BE2C (cell line): ENCODE measurements around the gene URGCP.

Experiments
- DNase-seq: peaks from one replicate; pipeline ENCODE4 v3.0.0-alpha.2; 2020
- H3K27me3 ChIP-seq: fragments of 250-450 bp; sonication (Bioruptor Pico); 2 replicates; pipeline ENCODE4 v1.5.1; 2020; ENCODE audit warnings: mild to moderate bottlenecking
- H3K36me3 ChIP-seq: fragments of 250-450 bp; sonication (Bioruptor Pico); 2 replicates; pipeline ENCODE4 v1.5.1; 2020; ENCODE audit warnings: mild to moderate bottlenecking
- H3K4me1 ChIP-seq: fragments of 250-450 bp; sonication (Bioruptor Pico); 2 replicates; pipeline ENCODE4 v1.5.1; 2020
- H3K4me3 ChIP-seq: 2 replicates; pipeline ENCODE4 v1.5.1; 2011; ENCODE audit warnings: low read depth, low read length
- H3K9me3 ChIP-seq: fragments of 250-450 bp; sonication (Bioruptor Pico); 2 replicates; pipeline ENCODE4 v1.5.1; 2020
- TF ChIP-seq, protein P1 (sequence below): IDR thresholded peaks from 2 replicates; pipeline ENCODE4 v1.5.1; 2012; ENCODE audit warnings: mild to moderate bottlenecking, low read depth, low read length

The URGCP gene

GRCh38 chr7:43937444-43937843, 31.0 kb upstream of the URGCP start:
- peaks cover 22% of the 10 kb centered on the region for H3K4me1 ChIP-seq
- H3K9me3 ChIP-seq: no peaks in the 10 kb centered on the region
- DNase-seq: peak; percentile 52
- TF ChIP-seq, protein P1, sequence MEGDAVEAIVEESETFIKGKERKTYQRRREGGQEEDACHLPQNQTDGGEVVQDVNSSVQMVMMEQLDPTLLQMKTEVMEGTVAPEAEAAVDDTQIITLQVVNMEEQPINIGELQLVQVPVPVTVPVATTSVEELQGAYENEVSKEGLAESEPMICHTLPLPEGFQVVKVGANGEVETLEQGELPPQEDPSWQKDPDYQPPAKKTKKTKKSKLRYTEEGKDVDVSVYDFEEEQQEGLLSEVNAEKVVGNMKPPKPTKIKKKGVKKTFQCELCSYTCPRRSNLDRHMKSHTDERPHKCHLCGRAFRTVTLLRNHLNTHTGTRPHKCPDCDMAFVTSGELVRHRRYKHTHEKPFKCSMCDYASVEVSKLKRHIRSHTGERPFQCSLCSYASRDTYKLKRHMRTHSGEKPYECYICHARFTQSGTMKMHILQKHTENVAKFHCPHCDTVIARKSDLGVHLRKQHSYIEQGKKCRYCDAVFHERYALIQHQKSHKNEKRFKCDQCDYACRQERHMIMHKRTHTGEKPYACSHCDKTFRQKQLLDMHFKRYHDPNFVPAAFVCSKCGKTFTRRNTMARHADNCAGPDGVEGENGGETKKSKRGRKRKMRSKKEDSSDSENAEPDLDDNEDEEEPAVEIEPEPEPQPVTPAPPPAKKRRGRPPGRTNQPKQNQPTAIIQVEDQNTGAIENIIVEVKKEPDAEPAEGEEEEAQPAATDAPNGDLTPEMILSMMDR: no peak
- H3K4me3 ChIP-seq: no peak overlapping the region
- H3K27me3 ChIP-seq: no peaks in the 10 kb centered on the region
- no peaks in the 10 kb centered on the region for H3K36me3 ChIP-seq

DNA sequence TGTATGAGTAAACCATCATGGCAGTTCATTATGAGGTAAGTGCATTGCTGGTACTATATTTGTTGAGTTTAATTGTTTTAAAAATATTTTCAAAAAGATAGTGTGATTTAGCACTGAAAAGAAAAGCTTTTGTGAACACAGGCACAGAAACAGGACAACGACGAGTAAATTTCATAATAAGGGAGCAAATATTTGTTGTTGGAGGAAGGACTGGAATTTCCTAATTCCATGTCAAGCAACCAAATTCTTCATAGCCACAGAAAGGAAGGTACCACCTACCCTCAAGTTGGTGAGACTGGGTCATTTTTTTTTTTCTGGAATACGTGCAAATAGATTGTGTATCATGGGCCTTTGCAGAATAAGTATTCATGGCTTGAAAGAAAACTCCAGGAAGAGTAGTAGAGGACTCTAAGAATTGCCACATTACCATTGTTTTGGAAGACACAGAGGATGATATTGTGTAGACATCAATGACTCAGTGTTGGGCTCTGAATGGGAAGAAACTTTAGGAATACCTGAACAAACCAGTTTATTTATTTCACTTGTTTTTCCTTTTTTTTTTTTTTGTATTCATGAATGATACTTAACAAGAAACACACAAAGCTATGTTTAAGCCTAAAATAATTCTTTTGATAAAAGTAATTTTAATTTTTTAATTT, 27.6 kb upstream of the URGCP start:
- no peaks in the 10 kb centered on the region for H3K27me3 ChIP-seq
- peaks cover 24% of the 10 kb centered on the region for H3K4me1 ChIP-seq
- TF ChIP-seq, protein P1: no peak
- no peak overlapping the region for H3K4me3 ChIP-seq
- no peaks in the 10 kb centered on the region for H3K36me3 ChIP-seq
- no peaks in the 10 kb centered on the region for H3K9me3 ChIP-seq
- DNase-seq: no peak

DNA sequence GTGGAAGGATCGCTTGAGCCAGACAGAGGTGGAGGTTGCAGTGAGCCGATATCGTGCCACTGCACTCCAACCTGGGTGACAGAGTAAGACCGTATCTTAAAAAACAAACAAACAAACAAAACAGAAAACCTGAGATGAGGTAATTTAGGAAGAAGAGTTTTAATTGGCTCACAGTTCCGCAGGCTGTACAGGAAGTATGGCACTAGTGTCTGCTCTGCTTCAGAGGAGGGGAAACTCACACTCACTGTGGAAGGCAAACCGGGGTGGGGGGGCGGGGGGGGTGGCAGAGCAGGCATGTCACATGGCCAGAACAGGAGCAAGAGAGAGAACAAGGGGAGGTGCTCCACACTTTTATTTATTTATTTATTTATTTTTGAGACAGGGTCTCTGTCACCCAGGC, 24.9 kb upstream of the URGCP start:
- H3K4me1 ChIP-seq: peaks cover 5% of the 10 kb centered on the region; the same call in 1 of the 2 replicates
- TF ChIP-seq, protein P1: no peak
- DNase-seq: no peak
- H3K4me3 ChIP-seq: no peak overlapping the region
- no peaks in the 10 kb centered on the region for H3K36me3 ChIP-seq
- H3K27me3 ChIP-seq: no peaks in the 10 kb centered on the region
- no peaks in the 10 kb centered on the region for H3K9me3 ChIP-seq

GRCh38 chr7:43929529-43930457, 23.4 kb upstream of the URGCP start:
- H3K36me3 ChIP-seq: no peaks in the 10 kb centered on the region
- TF ChIP-seq, protein P1: no peak
- no peaks in the 10 kb centered on the region for H3K27me3 ChIP-seq
- 0 out of 2 replicates have a peak, but pooled peaks cover 2% of the 10 kb centered on the region for H3K4me1 ChIP-seq
- no peak for DNase-seq
- no peak overlapping the region for H3K4me3 ChIP-seq
- H3K9me3 ChIP-seq: no peaks in the 10 kb centered on the region

DNA sequence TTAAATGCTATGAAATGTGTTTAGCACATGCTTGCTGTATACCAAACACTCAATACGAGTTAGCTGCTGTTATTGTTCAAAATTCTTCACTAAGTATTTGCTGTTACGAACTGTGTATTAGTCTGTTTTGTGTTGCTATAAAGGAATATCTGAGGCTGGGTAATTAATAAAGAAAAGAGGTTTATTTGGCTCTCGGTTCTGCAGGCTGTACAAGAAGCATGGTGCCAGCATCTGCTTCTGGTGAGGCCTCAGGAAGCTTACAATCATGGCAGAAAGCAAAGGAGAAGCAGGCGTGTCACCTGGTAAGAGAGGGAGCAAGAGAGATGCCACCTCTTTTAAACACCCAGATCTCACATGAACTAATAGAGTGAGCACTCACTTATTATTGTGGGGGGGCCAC, 21.4 kb upstream of the URGCP start:
- Histone ChIP-seq H3K9me3 (no peaks in the 10 kb centered on the region), H3K4me3 (no peak overlapping the region), H3K36me3 (no peaks in the 10 kb centered on the region), H3K4me1 (0 out of 2 replicates have a peak, but pooled peaks cover 2% of the 10 kb centered on the region), H3K27me3 (no peaks in the 10 kb centered on the region)
- TF ChIP-seq, protein P1: no peak
- no peak for DNase-seq

GRCh38 chr7:43926798-43927123, 20.4 kb upstream of the URGCP start:
- no peak for DNase-seq
- H3K27me3 ChIP-seq: no peaks in the 10 kb centered on the region
- H3K4me3 ChIP-seq: peak overlapping the region; percentile 78
- H3K9me3 ChIP-seq: no peaks in the 10 kb centered on the region
- no peaks in the 10 kb centered on the region for H3K36me3 ChIP-seq
- TF ChIP-seq, protein P1: no peak
- H3K4me1 ChIP-seq: 0 out of 2 replicates have a peak, but pooled peaks cover 2% of the 10 kb centered on the region
